Adrenal gland (tissue), 12 donors: ENCODE measurements around the gene MMP24OS. TPM values are rescaled to one million over a fixed set of nuclear protein-coding genes. Genes with fewer than 3 reads are reported as not detected.

Experiments
- DNase-seq, 7 donors: peaks; one replicate each; pipeline ENCODE4 v3.0.0-alpha.2; 2019 to 2020
- H3K27ac ChIP-seq, 5 donors: fragments of 200-600 bp; sonication (generic) in 4 of 5; 1 replicate in 3 of 5; 2 replicates in 2 of 5; pipeline versions ENCODE4 v1.5.1 to v1.8.0; 2016 to 2020; ENCODE audit warnings: mild to moderate bottlenecking in 1 of 5
- H3K27me3 ChIP-seq: fragments of 200-600 bp; 2 replicates; pipeline ENCODE4 v1.8.0; 2021
- H3K36me3 ChIP-seq, 2 donors: fragments of 200-600 bp; replicated peaks in 1 of 2; 1 replicate in 1 of 2; 2 replicates in 1 of 2; pipeline versions ENCODE4 v1.5.1 to v1.8.0; 2018 to 2022
- H3K4me1 ChIP-seq, 2 donors: fragments of 200-600 bp; replicated peaks in 1 of 2; 1 replicate in 1 of 2; 2 replicates in 1 of 2; pipeline versions ENCODE4 v1.5.1 to v1.8.0; 2018 to 2021
- H3K4me3 ChIP-seq, 4 donors: fragments of 200-600 bp; sonication (generic) in 3 of 4; one replicate each; pipeline ENCODE4 v1.5.1; 2016 to 2018
- H3K9me3 ChIP-seq, 3 donors: fragments of 200-600 bp; sonication (generic) in 1 of 3; replicated peaks in 1 of 3; 1 replicate in 2 of 3; 2 replicates in 1 of 3; pipeline versions ENCODE4 v1.5.1 to v1.8.0; 2016 to 2021
- CTCF ChIP-seq, 6 experiments: fragments of 450-650 bp in 4 of 6; fragments of 200-600 bp in 2 of 6; sonication (generic) in 1 of 6; IDR thresholded peaks; 1 replicate in 5 of 6; 2 replicates in 1 of 6; pipeline versions ENCODE4 v1.5.1 to v1.8.0; 2016 to 2021; ENCODE audit warnings: antibody characterized with exemption in 6 of 6, mild to moderate bottlenecking in 2 of 6, moderate library complexity in 1 of 6
- POLR2A ChIP-seq, 2 donors: fragments of 450-650 bp; IDR thresholded peaks; one replicate each; pipeline ENCODE4 v1.6.1; 2017; ENCODE audit warnings: antibody characterized with exemption in 2 of 2, mild to moderate bottlenecking in 2 of 2, moderate library complexity in 1 of 2
- WGBS, 4 donors: extraction: QIAGEN DNeasy Blood & Tissue Kit in 2 of 4; methylation state at CpG; one replicate each; pipeline versions ENCODE4 v1.1.5 to v1.1.7; 2013 to 2017; 5-methylcytosine and 5-hydroxymethylcytosine counted together
- intact Hi-C, 2 donors: fragments of 100-400 bp; cut with DNase I; formaldehyde crosslinking; loops; one replicate each; pipeline versions ENCODE4 v1.14.1 to v1.15.0; 2022 to 2023
- polyA plus RNA-seq, 3 donors: library from polyadenylated mRNA; stranded (reverse); fragments of 200-250 nt in 2 of 3; fragments of 350-450 nt in 1 of 3; fragmentation: Illumina TruSeq in 1 of 3; extraction: RNeasy Lipid Tissue Mini Kit (QIAGEN cat#74804) in 1 of 3; gene quantifications; one replicate each; pipeline ENCODE4 v1.2.3, GENCODE V29; 2013 to 2014
- total RNA-seq, 9 donors: library from RNA; depleted of rRNA in 4 of 9; stranded (reverse); fragments of >200 nt in 4 of 9; fragments of 120-200 nt in 1 of 9; fragmentation: NEBNext Ultra II Directional in 1 of 9; extraction: Animal tissue kit (Norgen Biotek cat#: 25700) in 1 of 9; gene quantifications; one replicate each; pipeline versions ENCODE4 v1.1.0 to v1.2.4, GENCODE V29; 2013 to 2023
- donor health status: healthy with polysubstance abuse.
- donor health status: Bipolar disorder and iron deficiency.
- donor health status: DM: yes; HTN: yes; CAD: no.
- donor health status: DM: no; HTN: no; CAD: no.
- donor health status: DM: no; HTN: no; CAD: no.
- donor health status: DM: yes; HTN: yes; CAD: no.

Gene MMP24OS
- total and polyA plus RNA-seq, 12 donors = 24.8 to 150 (median 84.4) TPM

- Histone ChIP-seq H3K36me3 (no peaks in the 10 kb centered on the region), H3K4me1 (no peaks in the 10 kb centered on the region), H3K9me3 (no peaks in the 10 kb centered on the region), H3K27me3 (no peaks in the 10 kb centered on the region), H3K4me3 (no peak overlapping the region), H3K27ac (no peak overlapping the region)
- no peak for TF ChIP-seq POLR2A (IDR thresholded peaks at IDR 0.05)
- no peak for TF ChIP-seq CTCF (IDR thresholded peaks at IDR 0.05)
- no peak for DNase-seq
- 88 to 97% (median 90%) methylated on average over 2 of the region's 2 CpGs for WGBS, 4 donors
- intact Hi-C loops = no loop called here
Measured at GRCh38 chr20:35232575-35232974, 45.3 kb downstream of the MMP24OS start.

GRCh38 chr20:35226884-35227681, 50.8 kb downstream of the MMP24OS start:
- 6 to 33% (median 14%) methylated on average over 14 to 74 of the region's 74 CpGs for WGBS, 4 donors
- Histone ChIP-seq H3K36me3 (no peaks in the 10 kb centered on the region), H3K9me3 (no peaks in the 10 kb centered on the region), H3K27ac (no peak overlapping the region), H3K4me1 (peaks cover 3 to 4% of the 10 kb centered on the region in 2 donors), H3K27me3 (no peaks in the 10 kb centered on the region), H3K4me3 (peak overlapping the region in 1 of 4 donors; percentile 35)
- no peak for TF ChIP-seq POLR2A (IDR thresholded peaks at IDR 0.05)
- TF ChIP-seq CTCF (IDR thresholded peaks at IDR 0.05) = no peak
- DNase-seq = peak; percentile 52 to 69 (median 61)
- intact Hi-C loops = no loop called here

Other genes starting within 250 kb of the MMP24OS start
- 10 to 100 TPM; 33.8 to 87.2 (median 80.5) TPM for gene TRPC4AP, start 185.3 kb downstream of the MMP24OS start, total RNA-seq
- 10 to 100 TPM; 50.2 to 68.5 (median 56.2) TPM for gene TRPC4AP, start 185.3 kb downstream of the MMP24OS start, polyA plus RNA-seq
- gene EDEM2, start 130.8 kb downstream of the MMP24OS start, total RNA-seq = 10 to 100 TPM; 29.3 to 62.5 (median 38.1) TPM
- gene EDEM2, start 130.8 kb downstream of the MMP24OS start, polyA plus RNA-seq = 10 to 100 TPM; 16.2 to 39.4 (median 25.0) TPM
- gene PROCR, start 106.0 kb downstream of the MMP24OS start, total RNA-seq = 10 to 100 TPM in 8 of 9 donors, 1 to 10 TPM in 1; 5.7 to 87.0 (median 28.5) TPM
- gene PROCR, start 106.0 kb downstream of the MMP24OS start, polyA plus RNA-seq = 10 to 100 TPM; 21.4 to 51.7 (median 29.8) TPM
- 1 to 10 TPM in 7 of 9 donors, under 1 TPM in 2; 0.09 to 2.3 (median 1.3) TPM for gene MMP24, start 51.4 kb downstream of the MMP24OS start, total RNA-seq
- 1 to 10 TPM; 1.0 to 1.6 (median 1.4) TPM for gene MMP24, start 51.4 kb downstream of the MMP24OS start, polyA plus RNA-seq
- gene EIF6, start 6.7 kb upstream of the MMP24OS start, total RNA-seq = 100 to 1,000 TPM in 5 of 9 donors, 10 to 100 TPM in 4; 56.7 to 263 (median 116) TPM
- gene EIF6, start 6.7 kb upstream of the MMP24OS start, polyA plus RNA-seq = 100 to 1,000 TPM in 2 of 3 donors, 10 to 100 TPM in 1; 85.4 to 145 (median 112) TPM
- under 1 TPM in 1 of 9 donors, not detected in 8; 0.11 TPM for gene FAM83C, start 14.3 kb upstream of the MMP24OS start, total RNA-seq
- under 1 TPM in 1 of 3 donors, not detected in 2; 0.03 TPM for gene FAM83C, start 14.3 kb upstream of the MMP24OS start, polyA plus RNA-seq
- gene UQCC1, start 133.9 kb upstream of the MMP24OS start, total RNA-seq = 100 to 1,000 TPM in 1 of 9 donors, 10 to 100 TPM in 8; 37.2 to 100 (median 83.4) TPM
- 10 to 100 TPM; 31.0 to 60.1 (median 35.3) TPM for gene UQCC1, start 133.9 kb upstream of the MMP24OS start, polyA plus RNA-seq
- under 1 TPM in 4 of 9 donors, not detected in 5; 0.16 to 0.28 (median 0.21) TPM for gene GDF5, start 160.1 kb upstream of the MMP24OS start, total RNA-seq
- gene GDF5, start 160.1 kb upstream of the MMP24OS start, polyA plus RNA-seq = under 1 TPM in 2 of 3 donors, not detected in 1; 0.13 to 0.16 TPM
- 10 to 100 TPM; 14.1 to 36.9 (median 26.4) TPM for gene CEP250, start 177.5 kb upstream of the MMP24OS start, total RNA-seq
- 10 to 100 TPM; 12.6 to 49.8 (median 15.2) TPM for gene CEP250, start 177.5 kb upstream of the MMP24OS start, polyA plus RNA-seq